NCI-H1105 (cell line): ENCODE results near the gene PLSCR2.
"Not testable (repeated sequence)": the region's sequence is repeated elsewhere in the genome, so short reads cannot be mapped to it uniquely, and the experiment has no call there.

Experiments used
- DNase-seq: peaks from one replicate; lab custom pipeline; 2025; lab: John Stamatoyannopoulos, UW

Gene PLSCR2

GRCh38 chr3:146416366-146416765 is 53.0 kb downstream of the PLSCR2 start:
- no peak for DNase-seq

- DNase-seq: no peak
Measured at GRCh38 chr3:146414010-146414409, 55.4 kb downstream of the PLSCR2 start.

GRCh38 chr3:146412711-146413110 is 56.6 kb downstream of the PLSCR2 start:
- DNase-seq: not testable (repeated sequence)

GRCh38 chr3:146407956-146408355 is 61.4 kb downstream of the PLSCR2 start:
- DNase-seq: no peak

- no peak for DNase-seq
Measured at GRCh38 chr3:146404436-146404835, 64.9 kb downstream of the PLSCR2 start.

GRCh38 chr3:146403792-146404191 is 65.6 kb downstream of the PLSCR2 start:
- DNase-seq: no peak

- no peak for DNase-seq
Measured at GRCh38 chr3:146396792-146397191, 72.6 kb downstream of the PLSCR2 start.

- DNase-seq: no peak
Measured at GRCh38 chr3:146395164-146395563, 74.2 kb downstream of the PLSCR2 start.

GRCh38 chr3:146390957-146391356 is 78.4 kb downstream of the PLSCR2 start:
- DNase-seq: no peak

- DNase-seq: no peak
Measured at GRCh38 chr3:146390006-146390772, 79.2 kb downstream of the PLSCR2 start.

GRCh38 chr3:146387566-146387965 is 81.8 kb downstream of the PLSCR2 start:
- no peak for DNase-seq

- no peak for DNase-seq
Measured at GRCh38 chr3:146386936-146387335, 82.4 kb downstream of the PLSCR2 start.

- DNase-seq: no peak
Measured at GRCh38 chr3:146384786-146385185, 84.6 kb downstream of the PLSCR2 start.
